HG02623 (cell line): ENCODE results near the gene MARVELD2.
"Not testable (repeated sequence)": the region's sequence is repeated elsewhere in the genome, so short reads cannot be mapped to it uniquely, and the experiment has no call there.

Source experiments
- ATAC-seq: cut with Tn5 transposase; IDR thresholded peaks from one replicate; pipeline ENCODE4 v1.9.1; 2021; ENCODE audit warnings: moderate library complexity; ENCODE audit not compliant: unreplicated experiment

The MARVELD2 gene

GRCh38 chr5:69449511-69449910 is 34.6 kb downstream of the MARVELD2 start:
- no peak for ATAC-seq

- no peak for ATAC-seq
Observed at GRCh38 chr5:69450116-69450515, 35.2 kb downstream of the MARVELD2 start.

- ATAC-seq, result not testable (repeated sequence)
Observed at GRCh38 chr5:69450527-69450926, 35.6 kb downstream of the MARVELD2 start.

DNA sequence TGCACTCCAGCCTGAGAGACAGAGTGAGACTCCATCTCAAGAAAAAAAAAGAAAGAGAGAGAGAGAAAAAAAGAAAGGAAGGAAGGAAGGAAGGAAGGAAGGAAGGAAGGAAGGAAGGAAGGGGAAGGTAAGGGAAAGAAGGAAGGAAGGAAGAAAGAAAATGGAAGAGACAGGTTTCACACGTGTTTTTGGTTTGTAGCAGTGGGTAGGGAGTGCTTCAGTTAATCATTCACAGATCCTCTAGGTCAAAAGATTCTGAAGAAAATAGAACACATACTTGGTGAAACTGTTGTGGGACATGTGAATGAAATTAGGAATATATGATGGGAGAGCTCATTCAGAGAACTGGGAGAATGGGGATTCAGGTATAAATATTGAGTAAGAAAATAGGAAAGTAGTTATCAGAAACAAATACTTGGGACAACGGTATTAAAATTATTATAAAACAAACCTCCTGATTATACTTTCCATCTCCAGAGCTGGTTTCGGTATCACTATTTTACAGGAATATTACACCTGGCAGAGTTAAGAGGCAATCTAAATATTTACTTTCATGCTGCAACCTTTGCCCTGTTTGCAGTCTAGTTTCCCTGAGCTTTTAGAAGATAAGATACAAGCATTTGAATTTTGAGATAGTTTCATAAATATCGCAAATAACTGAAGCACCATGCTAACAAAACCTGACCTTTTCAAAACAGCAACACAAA is 37.2 kb downstream of the MARVELD2 start:
- ATAC-seq, result no peak

- ATAC-seq, result not testable (repeated sequence)
Observed at GRCh38 chr5:69453487-69453886, 38.6 kb downstream of the MARVELD2 start.

GRCh38 chr5:69454460-69455249 is 39.7 kb downstream of the MARVELD2 start:
- ATAC-seq, result no peak

DNA sequence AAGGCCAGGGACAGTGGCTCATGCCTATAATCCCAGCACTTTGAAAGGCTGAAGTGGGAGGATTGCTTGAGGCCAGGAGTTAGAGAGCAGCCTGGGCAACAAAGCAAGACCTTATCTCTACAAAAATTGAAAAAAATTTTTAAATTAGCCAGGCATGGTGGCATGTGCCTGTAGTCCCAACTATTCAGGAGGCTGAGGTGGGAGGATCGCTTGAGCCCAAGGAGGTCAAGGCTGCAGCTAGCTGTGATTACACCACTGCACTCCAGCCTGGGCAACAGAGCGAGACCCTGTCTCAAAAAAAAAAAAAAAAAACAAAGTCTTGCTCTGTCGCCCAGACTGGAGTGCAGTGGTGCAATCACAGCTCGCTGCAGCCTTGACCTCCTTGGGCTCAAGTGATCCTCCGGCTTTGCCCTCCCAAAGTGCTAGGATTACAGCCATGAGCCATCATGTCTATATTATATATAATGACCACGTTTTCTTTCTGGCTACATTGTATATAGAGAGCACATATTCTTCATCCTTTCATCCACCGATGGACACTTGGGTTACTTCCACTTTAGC is 40.6 kb downstream of the MARVELD2 start:
- ATAC-seq, result not testable (repeated sequence)

- no peak for ATAC-seq
Observed at GRCh38 chr5:69462170-69462569, 47.3 kb downstream of the MARVELD2 start.

DNA sequence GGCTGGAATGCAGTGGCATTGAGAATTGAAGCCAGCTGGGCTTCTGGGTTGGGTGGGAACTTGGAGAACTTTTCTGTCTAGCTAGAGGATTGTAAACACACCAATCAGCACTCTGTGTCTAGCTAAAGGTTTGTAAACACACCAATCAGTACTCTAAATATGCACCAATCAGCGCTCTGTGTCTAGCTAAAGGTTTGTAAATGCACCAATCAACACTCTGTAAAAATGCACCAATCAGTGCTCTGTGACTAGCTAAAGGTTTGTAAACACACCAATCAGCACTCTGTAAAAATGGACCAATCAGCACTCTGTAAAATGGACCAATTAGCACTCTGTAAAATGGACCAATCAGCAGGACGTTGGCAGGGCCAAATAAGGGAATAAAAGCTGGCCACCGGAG is 51.5 kb downstream of the MARVELD2 start:
- not testable (repeated sequence) for ATAC-seq

DNA sequence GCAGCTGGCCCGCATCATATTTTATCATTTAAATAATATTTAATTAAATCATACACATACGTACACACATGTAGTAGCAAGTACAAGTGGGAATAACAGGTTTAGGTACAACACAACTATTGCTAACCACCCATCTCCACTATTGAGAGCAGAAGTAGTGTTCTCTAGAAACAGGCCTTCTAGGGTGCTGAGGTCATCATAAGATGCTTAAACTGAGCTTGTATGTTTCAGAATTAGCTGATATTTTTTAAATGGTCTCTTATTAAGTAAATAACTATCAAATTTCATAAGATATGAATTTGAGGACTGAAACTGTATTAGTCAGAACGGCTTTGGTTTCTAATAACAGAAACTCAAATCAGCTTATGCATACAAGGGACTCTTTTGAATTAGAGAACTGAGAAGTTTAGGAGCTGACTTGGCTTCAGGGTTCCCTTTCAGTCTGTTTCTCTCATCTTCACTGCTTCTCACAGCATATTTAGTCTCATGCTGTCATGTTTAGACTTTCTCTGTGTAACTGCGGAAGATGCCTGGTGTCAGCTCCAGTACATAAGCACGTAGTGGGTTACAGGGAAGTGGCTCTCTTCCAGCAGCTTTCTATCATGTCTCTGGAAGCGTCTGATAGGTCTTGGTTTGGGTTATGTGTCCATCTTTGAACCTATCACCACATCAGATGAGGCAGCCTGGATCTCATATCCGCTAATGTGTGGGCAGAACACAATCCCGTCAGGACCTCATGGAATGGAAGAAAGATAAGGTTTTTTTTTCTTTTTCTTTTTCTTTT is 52.7 kb downstream of the MARVELD2 start:
- peak; percentile 93 for ATAC-seq

DNA sequence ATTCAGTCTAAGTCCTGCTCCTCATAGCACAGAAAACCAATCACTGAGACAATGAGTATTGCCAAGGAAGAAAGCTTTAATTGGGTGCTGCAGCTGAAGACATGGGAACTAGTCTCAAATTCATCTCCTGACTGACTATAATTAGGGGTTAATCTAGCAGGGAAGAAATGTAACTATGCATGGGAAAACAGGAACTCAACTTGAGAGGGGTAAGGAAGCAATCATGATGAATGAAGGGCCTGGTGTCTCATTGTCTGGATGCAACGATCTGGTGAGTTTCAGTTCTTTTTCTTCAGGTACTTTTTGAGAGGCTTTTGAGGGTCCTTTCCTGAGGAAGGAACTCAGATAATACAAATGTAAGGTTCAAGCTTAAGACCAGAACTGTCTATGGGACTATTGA is 53.7 kb downstream of the MARVELD2 start:
- ATAC-seq, result no peak

- ATAC-seq, result not testable (repeated sequence)
Observed at GRCh38 chr5:69471516-69471915, 56.6 kb downstream of the MARVELD2 start.

DNA sequence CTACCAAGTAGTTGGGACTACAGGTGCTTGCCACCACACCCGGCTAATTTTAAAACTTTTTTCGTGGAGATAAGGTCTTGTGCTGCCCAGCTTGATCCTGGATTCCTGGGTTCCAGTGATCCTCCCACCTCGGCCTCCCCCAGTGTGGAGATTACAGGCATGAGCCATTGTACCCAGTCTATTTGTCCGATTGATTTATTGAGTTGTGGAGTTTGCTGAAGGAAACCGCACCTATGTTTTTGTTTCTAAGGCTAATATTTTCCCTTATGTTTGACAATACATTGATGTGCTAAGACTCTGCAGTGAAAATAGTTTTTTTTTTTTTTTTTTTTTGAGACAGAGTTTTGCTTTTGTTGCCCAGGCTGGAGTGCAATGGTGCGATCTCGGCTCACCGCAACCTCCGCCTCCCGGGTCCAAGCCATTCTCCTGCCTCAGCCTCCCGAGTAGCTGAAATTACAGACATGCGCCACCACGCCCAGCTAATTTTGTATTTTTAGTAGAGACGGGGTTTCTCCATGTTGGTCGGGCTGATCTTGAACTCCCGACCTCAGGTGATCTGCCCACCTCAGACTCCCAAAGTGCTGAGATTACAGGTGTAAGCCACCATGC is 57.7 kb downstream of the MARVELD2 start:
- ATAC-seq, result not testable (repeated sequence)

- ATAC-seq, result no peak
Observed at GRCh38 chr5:69477170-69477569, 62.3 kb downstream of the MARVELD2 start.

- not testable (repeated sequence) for ATAC-seq
Observed at GRCh38 chr5:69478296-69478695, 63.4 kb downstream of the MARVELD2 start.

DNA sequence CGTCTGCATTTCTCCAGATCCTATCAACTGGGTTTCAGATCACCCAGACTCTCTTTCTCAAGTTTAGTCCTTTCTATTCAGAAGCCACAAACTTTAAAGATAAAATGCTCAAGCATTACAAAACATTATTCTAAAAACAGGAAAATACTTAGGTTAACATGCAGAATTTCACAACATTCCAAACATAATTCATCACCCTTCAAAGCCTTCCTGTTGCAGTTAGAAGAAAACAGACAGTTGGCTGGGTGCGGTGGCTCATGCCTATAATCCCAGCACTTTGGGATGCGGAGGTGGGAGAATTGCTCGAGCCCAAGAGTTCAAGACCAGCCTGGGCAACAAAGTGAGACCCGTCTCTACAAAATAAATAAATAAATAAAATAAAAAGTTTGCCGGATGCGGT is 70.0 kb downstream of the MARVELD2 start:
- ATAC-seq, result no peak

DNA sequence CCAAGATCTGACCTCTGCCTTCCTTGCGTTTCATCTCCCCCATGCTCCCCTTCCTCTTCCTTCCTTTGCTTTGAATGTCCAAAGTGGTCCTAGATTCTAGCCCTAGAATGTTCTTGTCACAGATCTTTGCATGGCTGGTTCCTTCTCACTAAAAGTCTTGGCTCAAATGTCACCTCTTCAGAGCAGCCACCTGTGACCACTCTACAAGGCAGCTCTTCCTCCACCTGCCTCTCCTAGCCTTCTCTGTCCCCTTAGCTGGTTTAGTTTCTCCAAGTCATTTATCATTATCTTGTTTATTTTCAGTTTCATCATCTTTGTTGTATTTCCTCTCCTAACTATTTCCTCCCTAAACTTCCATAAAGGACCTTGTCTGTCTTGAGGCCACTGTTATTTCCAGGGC is 70.6 kb downstream of the MARVELD2 start:
- ATAC-seq, result no peak

GRCh38 chr5:69489246-69489645 is 74.3 kb downstream of the MARVELD2 start:
- no peak for ATAC-seq

GRCh38 chr5:69491027-69491426 is 76.1 kb downstream of the MARVELD2 start:
- no peak for ATAC-seq

- no peak for ATAC-seq
Observed at GRCh38 chr5:69491838-69492390, 77.0 kb downstream of the MARVELD2 start.
